ENCODE measurements around the gene PARD3B.

- no peak for TF ChIP-seq EP300 (IDR thresholded peaks at IDR 0.05)
- TF ChIP-seq CTCF (IDR thresholded peaks at IDR 0.05): no peak
Measured at GRCh38 chr2:204977914-204978313, 432.6 kb downstream of the PARD3B start.

Data from stomach (tissue), 4 donors.